ENCODE data around the gene RGL2. TPM values are rescaled to one million over a fixed set of nuclear protein-coding genes. Genes with fewer than 3 reads are reported as not detected.

The RGL2 gene
- polyA plus RNA-seq, 1 donor from 2014 or later: 120 TPM

DNA sequence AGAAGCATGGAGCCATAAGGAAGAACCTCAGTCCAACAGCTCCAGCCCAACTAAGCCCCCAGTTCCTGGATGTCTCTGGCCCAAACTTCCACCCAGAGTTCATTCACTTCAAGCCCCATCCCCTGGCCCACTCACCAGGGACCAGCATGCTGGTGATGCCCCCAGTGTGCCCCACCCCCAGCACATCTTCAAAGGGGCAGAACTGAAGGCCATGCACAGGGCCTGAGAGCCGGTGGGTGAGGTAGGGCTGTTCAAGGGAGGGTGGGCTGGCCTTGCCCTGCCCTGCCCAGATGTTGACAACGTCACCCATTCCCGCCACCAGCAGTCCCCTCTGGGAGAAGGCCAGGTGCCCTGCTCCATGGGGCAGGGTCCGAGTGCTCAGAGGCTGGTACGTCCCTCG lies 18.2 kb downstream of the RGL2 start:
- no peaks in the 10 kb centered on the region for H3K9me3 ChIP-seq (ENCODE audit: low read length)
- H3K4me2 ChIP-seq (ENCODE audit: low read length): no peak overlapping the region
- no peaks in the 10 kb centered on the region for H3K27me3 ChIP-seq (ENCODE audit: insufficient read depth, low read depth, low read length)
- H3F3A ChIP-seq (ENCODE audit: insufficient read depth, low read length, poor library complexity, severe bottlenecking): no peaks in the 10 kb centered on the region
- no peak overlapping the region for H3K4me3 ChIP-seq (ENCODE audit: low read length)
- TF ChIP-seq EZH2 (IDR thresholded peaks at IDR 0.05; ENCODE audit: borderline replicate concordance, insufficient read depth, low read length, poor library complexity, severe bottlenecking) (no peak), RAD21 (conservative IDR thresholded peaks at IDR 0.05) (no peak), MXI1 (conservative IDR thresholded peaks at IDR 0.05; ENCODE audit: poor library complexity, severe bottlenecking) (no peak), EP300 (conservative IDR thresholded peaks at IDR 0.05; ENCODE audit: poor library complexity, severe bottlenecking) (no peak), TAF1 (IDR thresholded peaks at IDR 0.05; ENCODE audit: low read depth) (no peak), POLR2AphosphoS5 (IDR thresholded peaks at IDR 0.05) (no peak)
- TF ChIP-seq, protein P1, sequence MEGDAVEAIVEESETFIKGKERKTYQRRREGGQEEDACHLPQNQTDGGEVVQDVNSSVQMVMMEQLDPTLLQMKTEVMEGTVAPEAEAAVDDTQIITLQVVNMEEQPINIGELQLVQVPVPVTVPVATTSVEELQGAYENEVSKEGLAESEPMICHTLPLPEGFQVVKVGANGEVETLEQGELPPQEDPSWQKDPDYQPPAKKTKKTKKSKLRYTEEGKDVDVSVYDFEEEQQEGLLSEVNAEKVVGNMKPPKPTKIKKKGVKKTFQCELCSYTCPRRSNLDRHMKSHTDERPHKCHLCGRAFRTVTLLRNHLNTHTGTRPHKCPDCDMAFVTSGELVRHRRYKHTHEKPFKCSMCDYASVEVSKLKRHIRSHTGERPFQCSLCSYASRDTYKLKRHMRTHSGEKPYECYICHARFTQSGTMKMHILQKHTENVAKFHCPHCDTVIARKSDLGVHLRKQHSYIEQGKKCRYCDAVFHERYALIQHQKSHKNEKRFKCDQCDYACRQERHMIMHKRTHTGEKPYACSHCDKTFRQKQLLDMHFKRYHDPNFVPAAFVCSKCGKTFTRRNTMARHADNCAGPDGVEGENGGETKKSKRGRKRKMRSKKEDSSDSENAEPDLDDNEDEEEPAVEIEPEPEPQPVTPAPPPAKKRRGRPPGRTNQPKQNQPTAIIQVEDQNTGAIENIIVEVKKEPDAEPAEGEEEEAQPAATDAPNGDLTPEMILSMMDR (IDR thresholded peaks at IDR 0.05; ENCODE audit: poor library complexity, severe bottlenecking): no peak
- TF ChIP-seq, protein P2, sequence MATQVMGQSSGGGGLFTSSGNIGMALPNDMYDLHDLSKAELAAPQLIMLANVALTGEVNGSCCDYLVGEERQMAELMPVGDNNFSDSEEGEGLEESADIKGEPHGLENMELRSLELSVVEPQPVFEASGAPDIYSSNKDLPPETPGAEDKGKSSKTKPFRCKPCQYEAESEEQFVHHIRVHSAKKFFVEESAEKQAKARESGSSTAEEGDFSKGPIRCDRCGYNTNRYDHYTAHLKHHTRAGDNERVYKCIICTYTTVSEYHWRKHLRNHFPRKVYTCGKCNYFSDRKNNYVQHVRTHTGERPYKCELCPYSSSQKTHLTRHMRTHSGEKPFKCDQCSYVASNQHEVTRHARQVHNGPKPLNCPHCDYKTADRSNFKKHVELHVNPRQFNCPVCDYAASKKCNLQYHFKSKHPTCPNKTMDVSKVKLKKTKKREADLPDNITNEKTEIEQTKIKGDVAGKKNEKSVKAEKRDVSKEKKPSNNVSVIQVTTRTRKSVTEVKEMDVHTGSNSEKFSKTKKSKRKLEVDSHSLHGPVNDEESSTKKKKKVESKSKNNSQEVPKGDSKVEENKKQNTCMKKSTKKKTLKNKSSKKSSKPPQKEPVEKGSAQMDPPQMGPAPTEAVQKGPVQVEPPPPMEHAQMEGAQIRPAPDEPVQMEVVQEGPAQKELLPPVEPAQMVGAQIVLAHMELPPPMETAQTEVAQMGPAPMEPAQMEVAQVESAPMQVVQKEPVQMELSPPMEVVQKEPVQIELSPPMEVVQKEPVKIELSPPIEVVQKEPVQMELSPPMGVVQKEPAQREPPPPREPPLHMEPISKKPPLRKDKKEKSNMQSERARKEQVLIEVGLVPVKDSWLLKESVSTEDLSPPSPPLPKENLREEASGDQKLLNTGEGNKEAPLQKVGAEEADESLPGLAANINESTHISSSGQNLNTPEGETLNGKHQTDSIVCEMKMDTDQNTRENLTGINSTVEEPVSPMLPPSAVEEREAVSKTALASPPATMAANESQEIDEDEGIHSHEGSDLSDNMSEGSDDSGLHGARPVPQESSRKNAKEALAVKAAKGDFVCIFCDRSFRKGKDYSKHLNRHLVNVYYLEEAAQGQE (IDR thresholded peaks at IDR 0.05; ENCODE audit: borderline replicate concordance): no peak
- H3K9ac ChIP-seq (ENCODE audit: low read length): no peak overlapping the region
- H2AFZ ChIP-seq (ENCODE audit: low read depth, low read length): no peak overlapping the region
- no peak overlapping the region for H3K27ac ChIP-seq (ENCODE audit: low read length)
- no peaks in the 10 kb centered on the region for H3K9me2 ChIP-seq (ENCODE audit: insufficient read depth, low read length)
- H4K20me1 ChIP-seq (ENCODE audit: insufficient read depth): no peaks in the 10 kb centered on the region
- H3K36me3 ChIP-seq (ENCODE audit: insufficient read depth, low read length): no peaks in the 10 kb centered on the region
- H3K79me2 ChIP-seq (replicated peaks; ENCODE audit: insufficient read depth, low read length): no peaks in the 10 kb centered on the region

DNA sequence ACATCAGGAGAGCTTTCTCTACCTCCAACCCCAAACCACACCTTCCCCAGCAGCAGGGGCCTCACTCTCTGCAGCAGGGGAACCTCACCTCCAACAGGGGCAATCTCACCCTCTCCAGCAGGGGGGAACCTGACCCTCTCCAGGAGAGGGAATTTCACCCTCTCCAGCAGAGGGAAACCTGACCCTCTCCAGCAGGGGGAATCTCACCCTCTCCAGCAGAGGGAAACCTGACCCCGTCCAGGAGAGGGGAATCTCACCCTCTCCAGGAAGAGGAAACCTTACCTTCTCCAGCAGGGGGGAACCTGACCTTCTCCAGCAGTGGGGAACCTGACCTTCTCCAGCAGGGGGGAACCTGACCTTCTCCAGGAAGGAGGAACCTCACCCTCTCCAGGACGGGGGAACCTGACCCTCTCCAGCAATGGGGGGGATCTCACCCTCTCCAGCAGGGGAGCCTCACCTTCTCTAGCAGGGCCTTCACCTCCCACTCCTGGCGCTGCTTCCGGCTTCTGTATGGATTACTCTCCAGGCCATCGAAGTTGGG lies 18.7 kb downstream of the RGL2 start:
- Histone ChIP-seq H3K9me3 (ENCODE audit: low read length) (no peaks in the 10 kb centered on the region), H4K20me1 (ENCODE audit: insufficient read depth) (no peaks in the 10 kb centered on the region), H3F3A (ENCODE audit: insufficient read depth, low read length, poor library complexity, severe bottlenecking) (no peaks in the 10 kb centered on the region), H3K27ac (ENCODE audit: low read length) (no peak overlapping the region), H3K27me3 (ENCODE audit: insufficient read depth, low read depth, low read length) (no peaks in the 10 kb centered on the region), H2AFZ (ENCODE audit: low read depth, low read length) (no peak overlapping the region), H3K4me3 (ENCODE audit: low read length) (no peak overlapping the region), H3K9me2 (ENCODE audit: insufficient read depth, low read length) (no peaks in the 10 kb centered on the region), H3K36me3 (ENCODE audit: insufficient read depth, low read length) (no peaks in the 10 kb centered on the region), H3K9ac (ENCODE audit: low read length) (no peak overlapping the region), H3K79me2 (replicated peaks; ENCODE audit: insufficient read depth, low read length) (no peaks in the 10 kb centered on the region), H3K4me2 (ENCODE audit: low read length) (no peak overlapping the region)
- TF ChIP-seq EZH2 (IDR thresholded peaks at IDR 0.05; ENCODE audit: borderline replicate concordance, insufficient read depth, low read length, poor library complexity, severe bottlenecking) (no peak), MXI1 (conservative IDR thresholded peaks at IDR 0.05; ENCODE audit: poor library complexity, severe bottlenecking) (no peak)
- TF ChIP-seq, protein P1 (IDR thresholded peaks at IDR 0.05; ENCODE audit: poor library complexity, severe bottlenecking): peak; percentile 16

Data from neural cell (in vitro differentiated cells).